ENCODE data around the gene NEUROG1.

The NEUROG1 gene

DNA sequence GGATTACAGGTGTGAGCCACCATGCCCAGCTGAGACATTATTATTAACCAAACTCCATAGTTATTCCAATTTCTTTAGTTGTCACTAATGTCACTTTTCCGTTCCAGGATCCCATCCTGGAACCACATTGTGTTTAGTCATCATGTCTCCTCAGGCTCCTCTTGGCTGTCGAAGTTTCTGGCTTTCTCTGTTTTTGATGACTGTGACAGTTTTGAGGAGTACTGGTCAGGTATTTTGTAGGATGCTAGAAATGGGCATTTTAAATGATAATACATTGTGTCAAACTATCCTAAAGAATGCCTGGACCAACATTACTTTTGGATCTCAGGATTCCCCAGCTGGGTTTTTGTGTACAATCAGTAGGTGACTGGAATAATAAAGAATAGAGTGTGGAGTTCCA, 19.8 kb upstream of the NEUROG1 start:
- H3K4me3 ChIP-seq (ENCODE audit: control insufficient read depth in 1 of 7, extremely low read depth in 1 of 7, insufficient read depth in 4 of 7, low read depth in 2 of 7, low read length in 6 of 7): no peak overlapping the region
- ChIA-PET CTCF (interaction anchor here (1.1 to 29.4 kb wide), 7 partner anchors 8 to 274 kb away, joined by 3 to 1163 read pairs (median 5); partner anchors contain the start of gene TIFAB), POLR2A (no interaction called here)
- no peak overlapping the region for H3K27ac ChIP-seq (ENCODE audit: insufficient read depth in 1 of 2, low read depth in 1 of 2, low read length in 2 of 2, poor library complexity in 1 of 2, severe bottlenecking in 2 of 2)
- peaks cover 7 to 57% (median 26%) of the 10 kb centered on the region in 5 experiments for H3K27me3 ChIP-seq (replicated peaks in 2 of 5; ENCODE audit: control insufficient read depth in 4 of 5, insufficient read depth in 5 of 5, low read length in 4 of 5)
- no peak for DNase-seq
- H3K9me3 ChIP-seq (ENCODE audit: control extremely low read depth in 1 of 5, control insufficient read depth in 4 of 5, insufficient read depth in 2 of 5, low read depth in 1 of 5, low read length in 4 of 5): no peaks in the 10 kb centered on the region
- no CpG with 5 or more reads among the region's 2 CpGs for WGBS (ENCODE audit: insufficient coverage)
- H3K36me3 ChIP-seq (ENCODE audit: control insufficient read depth in 4 of 4, insufficient read depth in 4 of 4, low read length in 3 of 4): no peaks in the 10 kb centered on the region
- peaks cover 0 to 3% (median 0%) of the 10 kb centered on the region in 4 experiments for H3K4me1 ChIP-seq (ENCODE audit: control extremely low read depth in 1 of 4, control insufficient read depth in 4 of 4, insufficient read depth in 4 of 4, low read length in 3 of 4)

DNA sequence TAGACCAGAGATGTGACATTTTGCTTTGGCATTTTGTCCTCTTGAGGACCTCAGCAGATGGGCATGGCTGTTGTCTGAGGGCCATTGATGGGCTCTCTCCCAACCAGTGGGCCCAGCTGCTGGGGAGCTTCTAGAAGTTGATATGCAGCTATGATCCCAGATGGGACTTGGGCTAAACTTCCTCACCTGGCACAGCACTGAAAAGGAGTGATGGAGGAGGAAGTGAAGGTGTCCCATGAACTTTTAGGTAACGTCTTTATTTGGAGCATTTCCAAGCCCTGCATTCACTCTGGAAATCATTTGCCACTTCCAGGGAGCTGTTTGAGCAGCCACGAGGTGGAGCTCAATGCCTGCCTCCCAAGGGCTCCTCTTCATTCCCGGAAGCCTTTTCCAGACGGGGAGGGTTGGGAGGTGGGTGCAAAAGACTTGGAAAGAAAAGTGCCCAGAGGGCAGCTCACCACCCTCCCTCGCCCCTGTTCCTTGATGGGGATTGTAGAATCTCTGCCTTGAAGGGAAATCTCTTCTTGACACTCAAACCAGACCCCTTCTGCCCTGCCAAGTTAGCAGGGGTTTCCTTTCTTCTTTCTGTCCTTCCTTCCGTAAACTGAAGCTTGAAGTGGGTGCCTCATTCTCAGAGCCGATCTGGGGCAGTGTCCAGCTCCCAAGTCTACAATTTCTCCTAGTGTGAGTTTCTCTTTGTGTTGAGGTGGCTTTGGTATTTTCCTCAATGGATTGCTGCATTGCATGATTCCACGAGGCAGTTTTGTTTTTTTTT, 18.1 kb upstream of the NEUROG1 start:
- Histone ChIP-seq H3K4me3 (ENCODE audit: control insufficient read depth in 1 of 7, extremely low read depth in 1 of 7, insufficient read depth in 4 of 7, low read depth in 2 of 7, low read length in 6 of 7) (no peak overlapping the region), H3K4me1 (ENCODE audit: control extremely low read depth in 1 of 4, control insufficient read depth in 4 of 4, insufficient read depth in 4 of 4, low read length in 3 of 4) (no peaks in the 10 kb centered on the region), H3K27ac (ENCODE audit: insufficient read depth in 1 of 2, low read depth in 1 of 2, low read length in 2 of 2, poor library complexity in 1 of 2, severe bottlenecking in 2 of 2) (no peak overlapping the region), H3K36me3 (ENCODE audit: control insufficient read depth in 4 of 4, insufficient read depth in 4 of 4, low read length in 3 of 4) (no peaks in the 10 kb centered on the region), H3K9me3 (ENCODE audit: control extremely low read depth in 1 of 5, control insufficient read depth in 4 of 5, insufficient read depth in 2 of 5, low read depth in 1 of 5, low read length in 4 of 5) (no peaks in the 10 kb centered on the region), H3K27me3 (replicated peaks in 2 of 5; ENCODE audit: control insufficient read depth in 4 of 5, insufficient read depth in 5 of 5, low read length in 4 of 5) (peaks cover 6 to 59% (median 33%) of the 10 kb centered on the region in 5 experiments)
- 9% methylated on average over 4 of the region's 8 CpGs for WGBS (ENCODE audit: insufficient coverage)
- DNase-seq: no peak
- CTCF ChIA-PET: interaction anchor here (1.9 to 29.4 kb wide), 4 partner anchors 12 to 276 kb away, joined by 6 to 1163 read pairs (median 144); partner anchors contain the start of genes NEUROG1 and TIFAB
- POLR2A ChIA-PET: no interaction called here

DNA sequence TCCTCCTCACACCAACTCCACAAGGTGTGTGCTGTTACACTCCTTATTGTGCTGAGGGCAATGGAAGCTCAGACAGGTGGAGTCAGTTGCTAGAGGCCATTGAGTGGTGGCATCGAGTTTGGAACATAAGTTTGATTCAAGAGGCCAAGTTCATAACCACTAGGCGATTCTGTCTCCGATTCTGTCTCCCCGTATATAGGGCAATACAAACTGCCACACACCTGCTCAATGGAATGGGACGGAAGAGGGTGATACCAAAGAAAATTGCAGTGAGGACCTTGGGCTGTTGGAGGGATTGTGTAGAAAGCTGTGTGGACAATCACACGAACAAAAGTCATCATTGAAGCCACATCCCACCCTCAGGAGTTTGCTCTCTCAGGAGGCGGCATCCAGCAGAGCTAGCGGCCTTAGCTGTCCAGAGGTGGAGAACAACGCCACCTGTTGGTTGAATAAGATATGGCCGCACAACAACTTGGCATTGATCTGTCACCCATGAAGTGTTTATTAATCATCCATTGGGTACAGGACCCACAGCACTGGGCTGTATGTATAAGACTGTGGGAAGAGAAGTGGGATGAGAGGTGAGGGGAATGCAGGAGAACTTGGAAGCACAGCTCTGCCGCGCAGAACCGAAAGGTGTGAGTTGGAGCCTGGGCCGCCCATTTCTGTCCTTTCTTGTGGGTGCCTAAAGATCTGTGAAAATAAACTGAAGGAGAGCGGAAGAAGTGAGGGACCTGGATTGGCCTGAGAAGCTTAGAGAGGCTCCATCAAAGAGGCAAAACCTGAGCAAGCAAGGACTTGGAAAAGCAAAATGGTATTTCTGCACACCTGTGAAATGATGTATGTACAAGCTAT, 16.1 kb upstream of the NEUROG1 start:
- Histone ChIP-seq H3K9me3 (ENCODE audit: control extremely low read depth in 1 of 5, control insufficient read depth in 4 of 5, insufficient read depth in 2 of 5, low read depth in 1 of 5, low read length in 4 of 5) (no peaks in the 10 kb centered on the region), H3K27ac (ENCODE audit: insufficient read depth in 1 of 2, low read depth in 1 of 2, low read length in 2 of 2, poor library complexity in 1 of 2, severe bottlenecking in 2 of 2) (no peak overlapping the region), H3K27me3 (replicated peaks in 2 of 5; ENCODE audit: control insufficient read depth in 4 of 5, insufficient read depth in 5 of 5, low read length in 4 of 5) (peaks cover 2 to 65% (median 36%) of the 10 kb centered on the region in 5 experiments), H3K4me3 (ENCODE audit: control insufficient read depth in 1 of 7, extremely low read depth in 1 of 7, insufficient read depth in 4 of 7, low read depth in 2 of 7, low read length in 6 of 7) (no peak overlapping the region), H3K4me1 (ENCODE audit: control extremely low read depth in 1 of 4, control insufficient read depth in 4 of 4, insufficient read depth in 4 of 4, low read length in 3 of 4) (no peaks in the 10 kb centered on the region), H3K36me3 (ENCODE audit: control insufficient read depth in 4 of 4, insufficient read depth in 4 of 4, low read length in 3 of 4) (no peaks in the 10 kb centered on the region)
- WGBS (ENCODE audit: insufficient coverage): 37% methylated on average over 9 of the region's 15 CpGs
- ChIA-PET CTCF (interaction anchor here (0.7 to 29.4 kb wide), 21 partner anchors 11 to 278 kb away, joined by 3 to 1163 read pairs (median 6); partner anchors contain the start of genes NEUROG1 and TIFAB), POLR2A (interaction anchor here (0.6 kb wide), 1 partner anchor 78 kb away, joined by 3 read pairs; no protein-coding TSS in a partner anchor)
- DNase-seq: peak; percentile 83 to 89 (median 84)

DNA sequence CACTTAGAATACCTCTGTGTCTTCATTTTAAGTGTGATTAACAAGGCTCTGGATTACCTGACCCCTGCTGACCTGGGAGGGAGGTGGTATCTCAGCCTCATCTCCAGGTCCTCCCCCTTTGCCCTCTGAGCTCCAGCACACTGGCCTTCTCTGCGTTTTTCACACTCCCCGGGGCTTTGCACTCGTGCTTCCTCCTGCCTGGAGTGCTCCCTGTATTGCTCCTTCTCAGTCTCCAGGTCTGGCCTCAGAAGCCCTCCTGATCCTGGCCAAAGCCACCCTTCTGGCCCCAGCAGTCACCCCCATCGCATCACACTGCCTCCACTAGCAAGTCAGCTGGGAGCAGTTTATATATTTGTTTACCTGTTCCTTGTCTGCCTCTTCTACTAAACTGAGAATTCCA, 13.6 kb upstream of the NEUROG1 start:
- H3K27me3 ChIP-seq (replicated peaks in 2 of 5; ENCODE audit: control insufficient read depth in 4 of 5, insufficient read depth in 5 of 5, low read length in 4 of 5): peaks cover 2 to 79% (median 51%) of the 10 kb centered on the region in 5 experiments
- H3K27ac ChIP-seq (ENCODE audit: insufficient read depth in 1 of 2, low read depth in 1 of 2, low read length in 2 of 2, poor library complexity in 1 of 2, severe bottlenecking in 2 of 2): no peak overlapping the region
- 43% methylated on average over 4 of the region's 4 CpGs for WGBS (ENCODE audit: insufficient coverage)
- H3K4me3 ChIP-seq (ENCODE audit: control insufficient read depth in 1 of 7, extremely low read depth in 1 of 7, insufficient read depth in 4 of 7, low read depth in 2 of 7, low read length in 6 of 7): no peak overlapping the region
- ChIA-PET POLR2A (no interaction called here), CTCF (interaction anchor here (0.5 to 29.4 kb wide), 12 partner anchors 10 to 119 kb away, joined by 3 to 1163 read pairs (median 10); partner anchors contain the start of genes DCANP1, NEUROG1 and TIFAB)
- H3K36me3 ChIP-seq (ENCODE audit: control insufficient read depth in 4 of 4, insufficient read depth in 4 of 4, low read length in 3 of 4): no peaks in the 10 kb centered on the region
- peaks cover 0 to 5% (median 4%) of the 10 kb centered on the region in 4 experiments for H3K4me1 ChIP-seq (ENCODE audit: control extremely low read depth in 1 of 4, control insufficient read depth in 4 of 4, insufficient read depth in 4 of 4, low read length in 3 of 4)
- DNase-seq: no peak
- H3K9me3 ChIP-seq (ENCODE audit: control extremely low read depth in 1 of 5, control insufficient read depth in 4 of 5, insufficient read depth in 2 of 5, low read depth in 1 of 5, low read length in 4 of 5): no peaks in the 10 kb centered on the region

DNA sequence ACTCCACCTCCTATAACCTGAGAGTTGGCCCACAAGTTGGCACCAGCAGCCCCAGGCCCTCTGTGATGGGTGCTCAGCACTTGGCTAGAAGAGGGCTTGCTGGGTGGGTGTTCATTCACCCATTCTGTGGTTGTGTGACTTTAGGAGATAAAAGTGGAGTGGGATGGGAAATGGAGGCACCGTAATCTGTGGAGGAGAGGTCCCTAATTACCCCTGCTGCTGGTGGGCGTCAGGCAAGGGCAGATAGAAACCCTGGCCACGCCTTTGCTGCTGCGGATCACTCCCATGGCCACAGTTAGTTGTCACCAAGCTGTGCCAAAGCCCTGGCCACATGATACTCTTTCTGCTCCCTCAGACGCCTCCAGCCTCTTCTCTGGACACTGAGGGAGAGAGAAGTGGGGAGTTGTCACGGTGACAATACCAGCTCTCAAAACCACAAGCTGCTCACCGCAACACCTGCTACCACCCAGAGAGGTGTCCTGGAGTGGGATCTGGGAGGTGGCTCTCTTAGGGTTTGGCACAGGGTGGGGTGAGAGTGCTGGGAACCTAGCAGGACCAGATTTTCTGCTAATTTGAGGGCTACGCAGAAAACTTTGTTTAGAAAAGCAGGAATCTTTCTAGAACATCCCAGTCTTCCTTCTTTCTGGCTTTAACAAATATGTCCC, 12.0 kb upstream of the NEUROG1 start:
- Histone ChIP-seq H3K4me3 (ENCODE audit: control insufficient read depth in 1 of 7, extremely low read depth in 1 of 7, insufficient read depth in 4 of 7, low read depth in 2 of 7, low read length in 6 of 7) (no peak overlapping the region), H3K9me3 (ENCODE audit: control extremely low read depth in 1 of 5, control insufficient read depth in 4 of 5, insufficient read depth in 2 of 5, low read depth in 1 of 5, low read length in 4 of 5) (no peaks in the 10 kb centered on the region), H3K27me3 (replicated peaks in 2 of 5; ENCODE audit: control insufficient read depth in 4 of 5, insufficient read depth in 5 of 5, low read length in 4 of 5) (peaks cover 8 to 85% (median 52%) of the 10 kb centered on the region in 5 experiments), H3K4me1 (ENCODE audit: control extremely low read depth in 1 of 4, control insufficient read depth in 4 of 4, insufficient read depth in 4 of 4, low read length in 3 of 4) (peaks cover 0 to 19% (median 16%) of the 10 kb centered on the region in 4 experiments), H3K36me3 (ENCODE audit: control insufficient read depth in 4 of 4, insufficient read depth in 4 of 4, low read length in 3 of 4) (no peaks in the 10 kb centered on the region), H3K27ac (ENCODE audit: insufficient read depth in 1 of 2, low read depth in 1 of 2, low read length in 2 of 2, poor library complexity in 1 of 2, severe bottlenecking in 2 of 2) (no peak overlapping the region)
- ChIA-PET POLR2A (no interaction called here), CTCF (interaction anchor here (1.4 to 29.4 kb wide), 4 partner anchors 8 to 82 kb away, joined by 3 to 1163 read pairs (median 123); partner anchors contain the start of gene TIFAB)
- no peak for DNase-seq
- WGBS (ENCODE audit: insufficient coverage): 71% methylated on average over 6 of the region's 8 CpGs

DNA sequence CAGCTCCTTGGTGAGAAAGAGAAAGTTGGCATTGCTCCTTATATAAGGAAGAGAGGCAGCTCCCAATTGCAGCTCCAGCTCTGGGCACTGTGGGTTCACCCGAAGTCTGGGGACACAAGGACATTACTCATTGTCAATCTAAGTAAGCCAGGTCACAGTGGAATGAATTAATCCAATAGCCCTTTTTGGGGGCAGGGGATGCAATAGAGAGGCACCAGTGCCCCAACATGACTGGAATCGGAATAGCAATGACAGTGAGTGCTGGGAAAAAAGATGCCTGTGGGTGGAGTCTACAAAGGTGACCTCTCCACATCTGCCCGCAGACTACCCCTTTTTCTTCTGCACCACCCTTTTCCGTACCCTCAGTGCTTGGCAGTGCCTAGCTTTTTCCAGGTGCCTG, 11.1 kb upstream of the NEUROG1 start:
- peaks cover 8 to 90% (median 57%) of the 10 kb centered on the region in 5 experiments for H3K27me3 ChIP-seq (replicated peaks in 2 of 5; ENCODE audit: control insufficient read depth in 4 of 5, insufficient read depth in 5 of 5, low read length in 4 of 5)
- DNase-seq: no peak
- peaks cover 0 to 19% (median 16%) of the 10 kb centered on the region in 4 experiments for H3K4me1 ChIP-seq (ENCODE audit: control extremely low read depth in 1 of 4, control insufficient read depth in 4 of 4, insufficient read depth in 4 of 4, low read length in 3 of 4)
- H3K9me3 ChIP-seq (ENCODE audit: control extremely low read depth in 1 of 5, control insufficient read depth in 4 of 5, insufficient read depth in 2 of 5, low read depth in 1 of 5, low read length in 4 of 5): no peaks in the 10 kb centered on the region
- ChIA-PET CTCF (interaction anchor here (1.4 to 29.4 kb wide), 4 partner anchors 9 to 81 kb away, joined by 3 to 1163 read pairs (median 123); partner anchors contain the start of gene TIFAB), POLR2A (no interaction called here)
- H3K36me3 ChIP-seq (ENCODE audit: control insufficient read depth in 4 of 4, insufficient read depth in 4 of 4, low read length in 3 of 4): no peaks in the 10 kb centered on the region
- 59% methylated on average over 4 of the region's 4 CpGs for WGBS (ENCODE audit: insufficient coverage)
- no peak overlapping the region for H3K27ac ChIP-seq (ENCODE audit: insufficient read depth in 1 of 2, low read depth in 1 of 2, low read length in 2 of 2, poor library complexity in 1 of 2, severe bottlenecking in 2 of 2)
- H3K4me3 ChIP-seq (ENCODE audit: control insufficient read depth in 1 of 7, extremely low read depth in 1 of 7, insufficient read depth in 4 of 7, low read depth in 2 of 7, low read length in 6 of 7): no peak overlapping the region

Data from common myeloid progenitor, CD34-positive (primary cell).